Measurements from ENCODE around the gene ABCD1.

Gene ABCD1

GRCh38 chrX:153773741-153774575, 49.3 kb downstream of the ABCD1 start:
- no peak for DNase-seq (ENCODE audit: low spot score)

- no peak for DNase-seq (ENCODE audit: low spot score)
Measured at GRCh38 chrX:153774576-153775292, 50.1 kb downstream of the ABCD1 start.

GRCh38 chrX:153775293-153776119, 50.9 kb downstream of the ABCD1 start:
- no peak for DNase-seq (ENCODE audit: low spot score)

- DNase-seq (ENCODE audit: low spot score): no peak
Measured at GRCh38 chrX:153776120-153776599, 51.5 kb downstream of the ABCD1 start.

- DNase-seq (ENCODE audit: low spot score): no peak
Measured at GRCh38 chrX:153776611-153777045, 52.0 kb downstream of the ABCD1 start.

- DNase-seq (ENCODE audit: low spot score): no peak
Measured at GRCh38 chrX:153777261-153778090, 52.8 kb downstream of the ABCD1 start.

GRCh38 chrX:153778181-153778580, 53.5 kb downstream of the ABCD1 start:
- no peak for DNase-seq (ENCODE audit: low spot score)

GRCh38 chrX:153778684-153779101, 54.0 kb downstream of the ABCD1 start:
- no peak for DNase-seq (ENCODE audit: low spot score)

GRCh38 chrX:153779891-153780677, 55.4 kb downstream of the ABCD1 start:
- DNase-seq (ENCODE audit: low spot score): no peak

GRCh38 chrX:153780678-153781427, 56.2 kb downstream of the ABCD1 start, which contains the start of gene SRPK3:
SRPK3 (plus strand) TSS chrX:153781041; CDS start chrX:153781087, 46 bp downstream.
- no peak for DNase-seq (ENCODE audit: low spot score)

GRCh38 chrX:153781428-153782047, 56.9 kb downstream of the ABCD1 start:
- DNase-seq (ENCODE audit: low spot score): no peak

GRCh38 chrX:153782313-153782712, 57.7 kb downstream of the ABCD1 start:
- DNase-seq (ENCODE audit: low spot score): no peak

GRCh38 chrX:153782871-153783270, 58.2 kb downstream of the ABCD1 start:
- no peak for DNase-seq (ENCODE audit: low spot score)

GRCh38 chrX:153783378-153784013, 58.8 kb downstream of the ABCD1 start:
- no peak for DNase-seq (ENCODE audit: low spot score)

GRCh38 chrX:153784325-153784967, 59.8 kb downstream of the ABCD1 start:
- no peak for DNase-seq (ENCODE audit: low spot score)

- no peak for DNase-seq (ENCODE audit: low spot score)
Measured at GRCh38 chrX:153786669-153787068, 62.0 kb downstream of the ABCD1 start.

- DNase-seq (ENCODE audit: low spot score): no peak
Measured at GRCh38 chrX:153789654-153790053, 65.0 kb downstream of the ABCD1 start.

Data from left forelimb (tissue), 1 donor.